H9 (cell line): ENCODE data around the gene ADIRF. TPM values are rescaled to one million over a fixed set of nuclear protein-coding genes. Genes with fewer than 3 reads are reported as not detected.
"Not testable (repeated sequence)": the region's sequence is repeated elsewhere in the genome, so short reads cannot be mapped to it uniquely, and the experiment has no call there.

Source experiments
- DNase-seq: peaks from one replicate; pipeline ENCODE4 v3.0.0-alpha.2; 2017
- H2AFZ ChIP-seq: one replicate; pipeline ENCODE4 v1.6.1; 2013; ENCODE audit warnings: mild to moderate bottlenecking, low read length, control low read depth, moderate library complexity
- H2AK5ac ChIP-seq: 2 replicates; pipeline ENCODE4 v1.6.1; 2013; ENCODE audit warnings: low read length, control low read depth, mixed read lengths; ENCODE audit not compliant: insufficient read length
- H2BK120ac ChIP-seq: one replicate; pipeline ENCODE4 v1.6.1; 2013; ENCODE audit warnings: low read depth, mild to moderate bottlenecking, low read length, control low read depth, inconsistent platforms; ENCODE audit not compliant: poor library complexity, severe bottlenecking
- H2BK12ac ChIP-seq: 2 replicates; pipeline ENCODE4 v1.6.1; 2013; ENCODE audit warnings: low read length, control low read depth, mixed read lengths, low read depth; ENCODE audit not compliant: insufficient read length
- H2BK15ac ChIP-seq: 2 replicates; pipeline ENCODE4 v1.6.1; 2013; ENCODE audit warnings: low read depth, low read length, control low read depth
- H2BK20ac ChIP-seq: one replicate; pipeline ENCODE4 v1.6.1; 2013; ENCODE audit warnings: low read depth, mild to moderate bottlenecking, low read length, control low read depth, inconsistent platforms; ENCODE audit not compliant: poor library complexity, severe bottlenecking
- H2BK5ac ChIP-seq: 2 replicates; pipeline ENCODE4 v1.6.1; 2013; ENCODE audit warnings: low read length, control low read depth, mixed read lengths; ENCODE audit not compliant: insufficient read length
- H3K14ac ChIP-seq: 2 replicates; pipeline ENCODE4 v1.6.1; 2013; ENCODE audit warnings: low read length, control low read depth; ENCODE audit not compliant: insufficient read depth
- H3K18ac ChIP-seq: 2 replicates; pipeline ENCODE4 v1.6.1; 2013; ENCODE audit warnings: low read depth, mild to moderate bottlenecking, mixed read lengths, low read length, control low read depth; ENCODE audit not compliant: insufficient read length
- H3K23ac ChIP-seq: 2 replicates; pipeline ENCODE4 v1.6.1; 2013; ENCODE audit warnings: low read length, control low read depth, mixed read lengths, low read depth; ENCODE audit not compliant: insufficient read length
- H3K23me2 ChIP-seq: 2 replicates; pipeline ENCODE4 v1.6.1; 2013; ENCODE audit warnings: low read depth, mild to moderate bottlenecking, mixed read lengths, low read length, control low read depth; ENCODE audit not compliant: insufficient read length, poor library complexity, severe bottlenecking
- H3K27ac ChIP-seq: 2 replicates; pipeline ENCODE4 v1.5.1; 2013; ENCODE audit warnings: low read length, control low read depth, mixed read lengths, low read depth; ENCODE audit not compliant: insufficient read length
- H3K27me3 ChIP-seq: 2 replicates; pipeline ENCODE4 v1.6.1; 2013; ENCODE audit warnings: low read length, control low read depth, inconsistent platforms; ENCODE audit not compliant: insufficient read depth
- H3K4ac ChIP-seq: 2 replicates; pipeline ENCODE4 v1.6.1; 2013; ENCODE audit warnings: low read depth, mild to moderate bottlenecking, control low read depth, inconsistent platforms, low read length, moderate library complexity
- H3K4me1 ChIP-seq: 2 replicates; pipeline ENCODE4 v1.6.1; 2013; ENCODE audit warnings: low read length, control low read depth, inconsistent platforms; ENCODE audit not compliant: insufficient read depth
- H3K4me2 ChIP-seq: 2 replicates; pipeline ENCODE4 v1.6.1; 2013; ENCODE audit warnings: low read length, control low read depth, mixed read lengths; ENCODE audit not compliant: insufficient read length, insufficient read depth
- H3K56ac ChIP-seq: 2 replicates; pipeline ENCODE4 v1.6.1; 2013; ENCODE audit warnings: low read depth, mild to moderate bottlenecking, mixed read lengths, low read length, control low read depth; ENCODE audit not compliant: insufficient read length
- H3K79me1 ChIP-seq: 2 replicates; pipeline ENCODE4 v1.6.1; 2013; ENCODE audit warnings: low read depth, mild to moderate bottlenecking, moderate library complexity, low read length, control low read depth, inconsistent platforms; ENCODE audit not compliant: insufficient read depth, poor library complexity, severe bottlenecking
- H3K79me2 ChIP-seq: 2 replicates; pipeline ENCODE4 v1.6.1; 2013; ENCODE audit warnings: low read length, control low read depth, inconsistent platforms; ENCODE audit not compliant: insufficient read depth
- H3K9ac ChIP-seq: 2 replicates; pipeline ENCODE4 v1.6.1; 2013; ENCODE audit warnings: low read length, control low read depth, mixed read lengths; ENCODE audit not compliant: insufficient read length; ENCODE audit errors: extremely low read depth
- H3K9me3 ChIP-seq: one replicate; pipeline ENCODE4 v1.6.1; 2013; ENCODE audit warnings: low read depth, low read length, inconsistent platforms; ENCODE audit not compliant: control insufficient read depth
- H3T11ph ChIP-seq: one replicate; pipeline ENCODE4 v1.6.1; 2013; ENCODE audit warnings: mild to moderate bottlenecking, low read length, control low read depth, inconsistent platforms
- H4K20me1 ChIP-seq: one replicate; pipeline ENCODE4 v1.6.1; 2013; ENCODE audit not compliant: control insufficient read depth, insufficient read length, insufficient read depth
- H4K5ac ChIP-seq: 2 replicates; pipeline ENCODE4 v1.6.1; 2013; ENCODE audit warnings: low read depth, mild to moderate bottlenecking, mixed read lengths, low read length, control low read depth; ENCODE audit not compliant: insufficient read length
- H4K8ac ChIP-seq: replicated peaks from 2 replicates; pipeline ENCODE4 v1.6.1; 2013; ENCODE audit warnings: low read length, control low read depth, mixed read lengths, low read depth; ENCODE audit not compliant: insufficient read length
- H4K91ac ChIP-seq: 2 replicates; pipeline ENCODE4 v1.6.1; 2013; ENCODE audit warnings: low read depth, mild to moderate bottlenecking, moderate library complexity, mixed read lengths, low read length, control low read depth; ENCODE audit not compliant: insufficient read length
- H3K27ac Mint-ChIP-seq, 3 experiments: 2 replicates in 2 of 3; 3 replicates in 1 of 3; pipeline ENCODE4 v1.8.0; 2020 to 2021; ENCODE audit warnings: mixed read lengths in 3 of 3, mild to moderate bottlenecking in 1 of 3, moderate library complexity in 1 of 3
- H3K27me3 Mint-ChIP-seq: 2 replicates; pipeline ENCODE4 v1.8.0; 2021; ENCODE audit warnings: low read depth, mild to moderate bottlenecking, moderate library complexity, mixed read lengths
- H3K36me3 Mint-ChIP-seq, 3 experiments: 2 replicates in 2 of 3; 3 replicates in 1 of 3; pipeline ENCODE4 v1.8.0; 2020 to 2021; ENCODE audit warnings: low read depth in 3 of 3, mixed read lengths in 3 of 3; ENCODE audit not compliant: insufficient read depth in 1 of 3
- H3K4me1 Mint-ChIP-seq, 2 experiments: 2 replicates each; pipeline ENCODE4 v1.8.0; 2020; ENCODE audit warnings: mixed read lengths in 2 of 2
- H3K4me3 Mint-ChIP-seq, 2 experiments: 2 replicates in 1 of 2; 3 replicates in 1 of 2; pipeline ENCODE4 v1.8.0; 2020 to 2021; ENCODE audit warnings: mild to moderate bottlenecking in 2 of 2, mixed read lengths in 2 of 2, moderate library complexity in 1 of 2
- H3K9me3 Mint-ChIP-seq, 2 experiments: 2 replicates in 1 of 2; 3 replicates in 1 of 2; pipeline ENCODE4 v1.8.0; 2020; ENCODE audit warnings: mild to moderate bottlenecking in 2 of 2, mixed read lengths in 2 of 2, moderate library complexity in 1 of 2
- WGBS: extraction: QIAGEN DNeasy Blood & Tissue Kit; methylation state at CpG from one replicate; pipeline ENCODE4 v1.1.7; 2013; ENCODE audit warnings: missing lambda C conversion rate, low lambda C conversion rate, mixed read lengths; ENCODE audit not compliant: insufficient read length; ENCODE audit errors: extremely low coverage; 5-methylcytosine and 5-hydroxymethylcytosine counted together
- total RNA-seq: library from RNA; stranded (reverse); gene quantifications from 2 replicates; pipeline ENCODE4 v1.2.1, GENCODE V29; 2021

Gene ADIRF
- total RNA-seq, 1 experiment from 2014 or later: not detected

DNA sequence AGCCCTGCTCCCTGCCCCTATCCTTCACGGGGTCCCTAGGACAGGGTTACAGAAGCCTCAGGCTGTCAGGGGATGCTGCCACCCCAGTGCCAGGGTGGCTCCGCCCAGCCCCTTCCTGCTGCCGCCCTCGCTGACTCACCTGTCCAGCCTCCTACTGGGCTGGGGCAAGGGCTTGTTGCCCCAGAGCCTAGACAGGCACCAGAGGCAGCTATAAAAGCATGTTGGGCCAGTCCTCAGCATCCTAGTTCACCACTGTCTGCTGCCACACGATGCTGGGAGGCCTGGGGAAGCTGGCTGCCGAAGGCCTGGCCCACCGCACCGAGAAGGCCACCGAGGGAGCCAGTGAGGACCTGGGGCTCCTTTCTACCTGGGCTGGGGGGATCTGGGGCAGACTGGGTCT lies 51.8 kb downstream of the ADIRF start, which contains the start of gene FAM25A:
FAM25A (plus strand) TSS at position 239 of the 400 bp plus-strand sequence; CDS start at position 270, 31 bp downstream.
- not testable (repeated sequence) for DNase-seq, H3K4me1 Mint-ChIP-seq

More for the DNA sequence above, 51.8 kb downstream of the ADIRF start, which contains the start of gene FAM25A:
- not testable (repeated sequence) for H2BK12ac ChIP-seq, H3K27me3 ChIP-seq, H3K9me3 Mint-ChIP-seq, H3K14ac ChIP-seq, H2BK5ac ChIP-seq, H3K79me1 ChIP-seq, H2BK120ac ChIP-seq, H3K9me3 ChIP-seq, H3K4me3 Mint-ChIP-seq, H2AK5ac ChIP-seq, H3K4me2 ChIP-seq, H3K27ac Mint-ChIP-seq, H3K27ac ChIP-seq, H3K23ac ChIP-seq, H3K27me3 Mint-ChIP-seq, H3K56ac ChIP-seq, H4K5ac ChIP-seq, H3K36me3 Mint-ChIP-seq, H3T11ph ChIP-seq, H2BK15ac ChIP-seq, H2AFZ ChIP-seq, H3K4ac ChIP-seq, H3K79me2 ChIP-seq, H4K8ac ChIP-seq, H3K23me2 ChIP-seq, H4K20me1 ChIP-seq, H3K9ac ChIP-seq, H3K4me1 ChIP-seq, H3K18ac ChIP-seq, H4K91ac ChIP-seq, H2BK20ac ChIP-seq
- no CpG with 5 or more reads among the region's 9 CpGs for WGBS

Other genes with a start within 250 kb of the ADIRF start
- 138 and 145 TPM in 2 replicates for gene BMPR1A, start 211.9 kb upstream of the ADIRF start, total RNA-seq
- 1.0 and 1.4 TPM in 2 replicates for gene MMRN2, start 10.9 kb upstream of the ADIRF start, total RNA-seq
- 4.9 and 5.5 TPM in 2 replicates for gene SNCG, start 9.9 kb upstream of the ADIRF start, total RNA-seq
- not detected in 2 replicates for gene FAM25A, start 51.8 kb downstream of the ADIRF start, total RNA-seq
- gene GLUD1, start 126.4 kb downstream of the ADIRF start, total RNA-seq: 101 and 102 TPM in 2 replicates
- 25.9 and 27.8 TPM in 2 replicates for gene SHLD2, start 126.7 kb downstream of the ADIRF start, total RNA-seq